HG02759 (cell line): ENCODE data around the gene DYNLL2.
"Not testable (repeated sequence)": the region's sequence is repeated elsewhere in the genome, so short reads cannot be mapped to it uniquely, and the experiment has no call there.

ENCODE experiments used
- ATAC-seq: cut with Tn5 transposase; IDR thresholded peaks from one replicate; pipeline ENCODE4 v1.9.1; 2021; ENCODE audit warnings: mild to moderate bottlenecking, moderate library complexity; ENCODE audit not compliant: unreplicated experiment

DYNLL2 gene

DNA sequence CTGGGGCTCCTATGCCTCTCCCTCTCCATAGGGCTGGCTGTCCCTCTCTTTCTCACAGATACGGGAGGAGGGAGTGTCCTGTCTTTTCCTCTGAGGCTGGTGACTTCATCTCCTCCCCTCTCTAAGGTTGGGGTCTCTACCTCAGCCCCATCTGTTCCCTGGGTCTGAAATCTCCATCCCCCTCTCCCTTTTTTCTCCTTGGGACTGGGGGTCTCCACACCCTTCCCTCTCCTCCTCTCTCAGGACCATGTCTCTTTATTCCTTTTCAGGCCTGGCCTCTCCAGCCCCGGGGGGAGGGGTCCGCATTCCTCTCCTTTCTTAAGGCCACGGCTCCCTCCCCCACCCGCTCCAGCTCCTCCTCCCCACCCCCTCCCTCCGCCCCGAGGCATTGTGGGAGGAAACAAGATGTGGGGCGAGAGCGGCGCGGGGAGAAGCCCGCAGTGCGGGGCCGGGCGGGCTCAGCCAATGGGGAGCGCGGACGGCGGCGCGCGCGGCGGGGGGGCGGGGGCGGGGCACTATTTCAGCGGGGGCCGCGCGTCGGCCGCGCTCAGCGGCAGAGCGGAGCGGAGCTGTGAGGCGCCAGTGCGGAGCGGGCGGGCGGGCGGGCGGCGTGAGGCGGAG lies at the start of gene DYNLL2:
Gene DYNLL2, plus strand, starts transcription at position 550 of the 621 bp plus-strand sequence. CDS start 3,672 bp downstream, outside the sequence.
- peak; percentile 80 for ATAC-seq

GRCh38 chr17:58039975-58040374 lies 43.2 kb upstream of the DYNLL2 start:
- ATAC-seq: no peak

- ATAC-seq: no peak
These were observed 42.8 kb upstream of the DYNLL2 start for GRCh38 chr17:58040386-58040785.

DNA sequence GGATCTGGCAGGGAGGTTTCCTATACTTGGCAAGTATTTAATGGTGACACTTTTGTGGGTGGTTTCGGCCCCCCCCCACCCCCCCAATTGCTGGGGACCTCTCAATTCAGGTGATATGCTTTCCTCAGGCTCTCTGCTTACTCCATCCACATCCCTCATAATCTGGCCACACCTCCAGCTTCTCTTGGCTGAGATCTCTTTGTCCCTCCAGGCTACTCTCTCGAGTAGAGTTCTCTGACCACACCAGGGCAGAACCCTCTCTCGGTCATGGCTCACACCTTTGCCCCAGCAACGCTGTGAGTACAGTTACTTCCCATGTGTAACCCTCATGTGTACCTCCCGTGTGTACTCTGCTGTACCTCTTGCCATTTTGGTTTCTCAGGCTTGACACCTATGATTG lies 42.1 kb upstream of the DYNLL2 start:
- no peak for ATAC-seq

DNA sequence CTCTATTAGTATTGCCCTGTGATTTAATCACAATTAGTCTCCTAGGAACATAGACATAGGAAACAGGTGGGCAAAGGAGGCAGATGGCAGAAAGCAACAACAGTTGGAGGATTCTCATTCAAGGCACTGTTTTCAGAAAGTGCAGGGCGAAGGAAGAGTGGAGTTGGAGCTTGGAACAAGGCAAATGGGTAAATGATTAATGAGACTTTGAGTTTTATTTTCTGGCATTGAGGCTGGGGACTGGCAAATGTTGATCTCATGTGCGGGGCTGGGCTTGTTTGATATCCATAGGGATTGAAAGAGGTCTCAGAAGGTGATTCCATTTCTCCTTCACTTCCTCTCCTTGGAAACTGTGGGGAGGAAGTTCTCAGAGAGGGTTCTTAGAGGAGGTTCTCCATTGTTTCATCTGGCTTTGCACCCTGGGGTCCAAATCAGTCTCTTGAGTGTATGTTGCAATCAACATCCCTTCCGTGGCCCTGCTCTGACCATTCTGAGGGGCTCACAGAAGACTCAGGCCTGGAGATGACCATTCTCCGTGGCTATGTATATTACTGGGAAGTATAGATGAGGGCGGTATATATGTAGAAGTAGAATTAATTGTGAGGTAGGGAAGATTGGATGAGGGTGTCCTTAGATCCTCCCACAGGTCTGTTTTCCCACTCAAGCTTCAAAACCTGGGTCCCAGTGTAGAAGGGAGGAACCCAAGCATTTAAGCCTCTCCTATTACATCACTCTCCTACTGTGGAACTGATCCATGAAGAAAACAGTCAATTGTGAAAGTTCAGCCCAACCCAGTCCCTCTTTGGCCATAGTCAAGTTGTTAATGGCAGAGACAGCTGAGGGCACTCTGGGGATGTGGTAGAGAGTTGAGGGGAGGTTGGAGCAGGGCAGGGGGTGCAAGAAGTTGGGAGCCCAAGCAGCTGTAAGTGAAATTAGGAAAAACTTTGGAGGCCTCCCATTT lies 39.7 kb upstream of the DYNLL2 start:
- no peak for ATAC-seq

GRCh38 chr17:58044256-58044655 lies 39.0 kb upstream of the DYNLL2 start:
- ATAC-seq: not testable (repeated sequence)

DNA sequence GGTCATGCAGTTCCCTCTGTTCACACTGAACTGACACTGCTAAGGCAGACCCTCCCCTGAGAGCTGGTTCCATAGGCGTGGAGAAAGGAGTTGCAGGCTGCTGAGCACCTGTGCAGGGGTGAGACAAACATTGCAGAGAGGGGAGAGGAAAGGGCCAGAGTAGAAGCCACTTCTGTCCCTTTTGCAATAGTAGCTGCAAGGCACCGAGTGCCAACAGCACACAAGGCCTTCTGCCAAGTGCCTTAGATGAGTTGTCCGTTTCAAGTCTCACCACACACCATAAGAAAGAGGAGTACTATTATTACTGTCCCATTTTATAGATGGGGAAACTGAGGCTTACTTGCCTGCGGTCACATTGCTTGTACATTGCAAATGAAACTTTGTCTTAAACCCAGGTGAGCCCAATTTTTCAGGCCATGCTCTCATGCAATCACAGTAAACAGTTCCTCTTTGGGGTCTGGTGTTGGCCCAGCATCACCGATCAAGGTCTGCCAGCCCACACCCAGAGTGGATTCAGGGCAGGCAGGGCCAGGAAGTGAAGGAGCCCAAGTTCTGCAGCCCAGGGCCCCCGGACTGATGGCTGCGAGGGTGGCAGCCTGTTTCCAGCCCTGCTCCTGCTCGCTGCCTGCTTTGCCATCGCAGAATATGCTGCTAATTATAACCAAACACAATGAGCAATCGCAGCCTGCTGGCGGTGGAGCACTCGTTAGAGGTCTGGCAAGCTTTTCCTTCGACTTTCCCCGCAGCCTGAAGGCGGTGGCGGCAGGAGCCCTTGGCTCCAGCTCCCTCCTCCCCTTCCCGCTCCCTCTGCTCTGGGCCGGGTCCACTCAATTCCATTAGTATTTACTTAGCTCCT lies 36.8 kb upstream of the DYNLL2 start:
- no peak for ATAC-seq

DNA sequence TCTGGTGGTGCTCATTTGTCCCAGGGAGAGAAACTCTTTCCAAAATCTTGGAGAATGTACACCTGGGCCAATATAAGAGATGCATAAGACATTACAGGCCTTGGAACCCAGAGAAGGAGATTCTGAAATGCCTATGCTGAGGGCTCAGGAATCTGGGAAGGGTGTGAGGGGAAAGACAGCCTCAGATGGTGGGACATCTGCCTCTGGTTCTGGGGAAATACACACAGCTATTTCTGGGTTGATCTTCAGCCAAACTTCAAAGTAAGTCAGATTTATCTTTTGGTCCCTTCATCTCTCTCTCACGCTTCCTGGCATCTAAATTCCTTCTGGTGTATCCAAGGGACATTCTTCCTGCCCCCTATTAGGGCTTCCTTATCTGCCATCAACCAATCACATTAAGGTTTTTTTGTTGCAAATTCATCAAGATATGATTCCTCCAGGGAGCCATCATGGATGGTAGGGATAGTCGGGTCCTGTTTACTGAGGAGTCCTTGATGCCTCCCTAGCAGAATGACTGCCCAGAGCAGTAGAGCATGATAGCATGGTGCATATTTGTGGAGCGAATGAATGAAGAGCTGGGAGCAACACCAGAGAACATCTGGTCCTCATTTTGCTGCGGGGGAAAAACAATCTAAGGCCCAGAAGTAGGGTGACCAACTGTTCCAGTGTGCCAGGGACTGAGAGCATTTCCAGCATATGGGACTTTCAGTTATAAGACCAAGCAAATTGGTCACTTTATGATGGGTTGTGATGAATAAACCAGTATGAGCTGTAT lies 35.7 kb upstream of the DYNLL2 start:
- ATAC-seq: no peak

- no peak for ATAC-seq
These were observed 33.7 kb upstream of the DYNLL2 start for GRCh38 chr17:58049533-58049932.

- no peak for ATAC-seq
These were observed 32.3 kb upstream of the DYNLL2 start for GRCh38 chr17:58050966-58051365.

- no peak for ATAC-seq
These were observed 31.8 kb upstream of the DYNLL2 start for GRCh38 chr17:58051468-58051867.

DNA sequence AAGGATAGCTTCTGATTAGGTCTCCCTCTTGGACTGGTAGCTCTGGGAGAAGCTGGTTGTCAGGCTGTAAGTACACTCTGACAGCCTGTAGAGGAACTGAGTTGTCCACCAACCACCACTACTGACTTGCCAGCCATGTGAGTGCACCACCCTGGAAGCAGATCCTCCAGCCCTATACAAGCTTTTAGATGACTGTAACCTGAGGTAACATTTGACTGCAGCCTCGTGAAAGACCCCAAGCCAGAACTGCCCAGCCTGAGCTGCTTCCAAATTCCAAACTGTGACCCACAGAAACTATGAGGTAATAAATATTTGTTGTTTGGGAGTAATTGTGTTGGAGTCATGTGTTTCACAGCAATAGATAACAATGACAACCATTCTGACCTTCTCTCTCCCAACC lies 30.8 kb upstream of the DYNLL2 start:
- ATAC-seq: no peak

DNA sequence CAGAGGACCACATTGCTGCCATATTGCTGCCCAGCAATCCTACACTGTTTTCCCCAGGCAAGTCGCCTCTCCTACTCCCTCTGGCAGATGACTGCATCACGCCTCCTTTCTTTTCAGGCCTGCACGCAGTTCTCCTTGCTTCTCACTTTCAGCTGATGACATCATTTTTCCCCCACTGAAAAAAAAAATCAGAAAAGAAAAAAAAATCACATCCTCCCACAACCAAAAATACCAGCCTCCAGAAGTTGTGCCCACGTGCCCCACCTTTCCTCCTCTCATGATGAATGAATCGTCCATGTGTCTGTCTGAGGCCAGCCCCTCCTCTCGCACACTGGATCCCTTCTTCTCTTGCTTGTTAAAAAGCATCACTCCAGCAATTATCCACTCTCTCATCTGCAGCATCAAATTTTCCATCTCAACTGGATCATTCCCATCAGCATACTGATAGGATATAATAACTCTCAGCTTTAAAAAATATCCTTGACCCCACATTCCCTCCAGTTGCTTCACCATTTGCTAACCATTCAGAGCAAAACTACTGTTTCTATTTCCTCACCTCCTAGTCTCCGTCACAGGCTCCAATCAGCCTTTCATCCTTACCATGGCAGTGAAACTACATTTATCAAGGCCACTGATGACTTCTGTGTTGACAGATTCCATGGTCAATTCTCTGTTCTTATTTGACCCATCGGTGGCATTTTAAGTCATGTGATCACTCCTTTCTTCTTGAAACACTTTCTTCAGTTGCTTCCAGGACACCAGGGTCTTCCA lies 30.1 kb upstream of the DYNLL2 start:
- no peak for ATAC-seq

GRCh38 chr17:58054641-58055040 lies 28.6 kb upstream of the DYNLL2 start:
- ATAC-seq: no peak

GRCh38 chr17:58056476-58056875 lies 26.7 kb upstream of the DYNLL2 start:
- no peak for ATAC-seq

DNA sequence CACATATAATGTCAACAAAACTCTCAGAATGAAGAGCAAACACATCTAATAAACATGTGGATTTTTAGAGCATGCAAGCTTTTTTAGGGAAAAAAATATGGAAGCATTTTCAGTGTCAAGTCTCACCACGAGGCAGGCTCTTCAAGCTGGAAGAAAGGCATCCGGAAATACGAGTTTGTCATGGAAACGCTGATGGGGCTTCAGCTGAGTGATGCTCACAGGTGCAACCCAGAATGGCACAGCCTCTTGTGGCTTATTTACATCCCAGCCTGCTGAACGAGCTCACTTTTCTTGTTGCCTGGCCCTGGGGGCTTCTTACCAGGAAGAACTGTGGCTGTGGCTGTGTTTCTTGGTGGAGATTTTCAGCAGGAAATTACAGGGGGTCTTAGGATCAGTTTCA lies 24.1 kb upstream of the DYNLL2 start:
- ATAC-seq: no peak

- no peak for ATAC-seq
These were observed 22.5 kb upstream of the DYNLL2 start for GRCh38 chr17:58060596-58061191.

- ATAC-seq: no peak
These were observed 21.5 kb upstream of the DYNLL2 start for GRCh38 chr17:58061672-58062071.

DNA sequence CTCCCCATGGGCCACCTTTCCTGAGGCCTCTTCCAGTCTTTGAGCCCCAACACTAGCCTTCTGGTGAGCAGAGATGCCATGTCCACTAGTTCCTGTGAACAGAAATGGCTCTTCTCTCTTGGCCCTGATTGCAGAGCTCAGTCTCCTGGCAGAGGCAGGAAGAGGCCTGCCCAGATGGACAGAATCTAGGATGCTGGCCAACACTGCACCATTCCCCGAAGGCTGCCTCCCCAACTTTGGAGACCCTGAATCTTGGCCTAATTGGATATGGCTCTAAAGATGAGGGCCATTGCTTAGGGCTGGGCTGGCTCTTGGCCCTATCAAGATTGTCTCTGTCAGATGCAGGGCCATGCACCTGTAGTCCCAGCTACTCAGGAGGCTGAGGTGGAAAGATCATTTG lies 18.0 kb upstream of the DYNLL2 start:
- ATAC-seq: no peak
